ENCODE measurements around the gene RTBDN. TPM values are rescaled to one million over a fixed set of nuclear protein-coding genes. Genes with fewer than 3 reads are reported as not detected.

The RTBDN gene
- total RNA-seq, 1 experiment from 2014 or later = 2.4 TPM

GRCh38 chr19:12833738-12834565 lies 427 bp downstream of the RTBDN start:
- in situ Hi-C loops (cut with HindIII; ENCODE audit: low pct_unique_long_range_greater_than_20kb, low sequenced_read_pairs) (no loop called here), intact Hi-C loops (cut with micrococcal nuclease; ENCODE audit: unreplicated experiment) (no loop called here)
- H3K27ac ChIP-seq (ENCODE audit: low read length) = no peak overlapping the region
- H3K4me1 ChIP-seq (ENCODE audit: control insufficient read depth, insufficient read depth, low read length) = peaks cover 4% of the 10 kb centered on the region
- no peaks in the 10 kb centered on the region; the same call in 1 of the 2 replicates for H3K36me3 ChIP-seq (ENCODE audit: control insufficient read depth, insufficient read depth, low read length)
- ATAC-seq (peak; percentile 46), DNase-seq (ENCODE audit: low read depth, low spot score) (no peak)
- CTCF ChIA-PET = no interaction called here
- no TSS peak for BruUV-seq (replicated peaks)
- H3K27me3 ChIP-seq (ENCODE audit: control insufficient read depth, insufficient read depth, low read length) = no peaks in the 10 kb centered on the region; the same call in 1 of the 2 replicates
- H3K4me3 ChIP-seq (ENCODE audit: low read depth in 2 of 2, low read length in 2 of 2) = peak overlapping the region; percentile 47 to 57
- no peaks in the 10 kb centered on the region for H3K9me3 ChIP-seq (ENCODE audit: control insufficient read depth, insufficient read depth, low read depth, low read length)
- POLR2A ChIA-PET = no interaction called here
- TF ChIP-seq POLR2AphosphoS5 (IDR thresholded peaks at IDR 0.05; ENCODE audit: low read depth, low read length) (no peak), REST (IDR thresholded peaks at IDR 0.05; ENCODE audit: insufficient read depth in 1 of 2, low read depth in 2 of 2, low read length in 1 of 2) (no peak), SIN3A (IDR thresholded peaks at IDR 0.05; ENCODE audit: borderline replicate concordance, insufficient read depth, low read depth, low read length) (0 out of 2 replicates have a peak, but pooled peaks have one; percentile 37), CTCF (IDR thresholded peaks at IDR 0.05) (peak; percentile 10; the same call in 1 of the 2 replicates)

- Histone ChIP-seq H3K4me1 (ENCODE audit: control insufficient read depth, insufficient read depth, low read length) (peaks cover 4% of the 10 kb centered on the region), H3K36me3 (ENCODE audit: control insufficient read depth, insufficient read depth, low read length) (no peaks in the 10 kb centered on the region), H3K9me3 (ENCODE audit: control insufficient read depth, insufficient read depth, low read depth, low read length) (no peaks in the 10 kb centered on the region), H3K27ac (ENCODE audit: low read length) (no peak overlapping the region), H3K4me3 (ENCODE audit: low read depth in 2 of 2, low read length in 2 of 2) (peak overlapping the region; percentile 17 to 45), H3K27me3 (ENCODE audit: control insufficient read depth, insufficient read depth, low read length) (no peaks in the 10 kb centered on the region; the same call in 1 of the 2 replicates)
- BruUV-seq (replicated peaks) = no TSS peak
- intact Hi-C loops (cut with micrococcal nuclease; ENCODE audit: unreplicated experiment) (no loop called here), in situ Hi-C loops (cut with HindIII; ENCODE audit: low pct_unique_long_range_greater_than_20kb, low sequenced_read_pairs) (no loop called here)
- TF ChIP-seq POLR2AphosphoS5 (IDR thresholded peaks at IDR 0.05; ENCODE audit: low read depth, low read length) = no peak
- no peak for TF ChIP-seq REST (IDR thresholded peaks at IDR 0.05; ENCODE audit: insufficient read depth in 1 of 2, low read depth in 2 of 2, low read length in 1 of 2)
- no peak for TF ChIP-seq CTCF (IDR thresholded peaks at IDR 0.05)
- TF ChIP-seq TCF7L2 (IDR thresholded peaks at IDR 0.05; ENCODE audit: low read depth, low read length) = no peak
- no peak for TF ChIP-seq SIN3A (IDR thresholded peaks at IDR 0.05; ENCODE audit: borderline replicate concordance, insufficient read depth, low read depth, low read length)
- ATAC-seq = no peak
- POLR2A ChIA-PET = no interaction called here
- CTCF ChIA-PET = no interaction called here
- no peak for DNase-seq (ENCODE audit: low read depth, low spot score)
Measured at GRCh38 chr19:12833418-12833737, 1.0 kb downstream of the RTBDN start.

All from Panc1 (cell line).